Adrenal gland (tissue), 5 donors: ENCODE data around the gene CORO2B.

Experiments used
- POLR2A ChIP-seq, 2 donors: fragments of 450-650 bp; IDR thresholded peaks; one replicate each; pipeline ENCODE4 v1.6.1; 2017; ENCODE audit warnings: antibody characterized with exemption in 2 of 2, mild to moderate bottlenecking in 2 of 2, moderate library complexity in 1 of 2
- TF ChIP-seq, protein P1 (sequence below), 6 experiments: fragments of 450-650 bp in 4 of 6; fragments of 200-600 bp in 2 of 6; sonication (generic) in 1 of 6; IDR thresholded peaks; 1 replicate in 5 of 6; 2 replicates in 1 of 6; pipeline versions ENCODE4 v1.5.1 to v1.8.0; 2016 to 2021; ENCODE audit warnings: antibody characterized with exemption in 6 of 6, mild to moderate bottlenecking in 2 of 6, moderate library complexity in 1 of 6
- donor health status: DM: no; HTN: no; CAD: no.

- TF ChIP-seq, protein P1, sequence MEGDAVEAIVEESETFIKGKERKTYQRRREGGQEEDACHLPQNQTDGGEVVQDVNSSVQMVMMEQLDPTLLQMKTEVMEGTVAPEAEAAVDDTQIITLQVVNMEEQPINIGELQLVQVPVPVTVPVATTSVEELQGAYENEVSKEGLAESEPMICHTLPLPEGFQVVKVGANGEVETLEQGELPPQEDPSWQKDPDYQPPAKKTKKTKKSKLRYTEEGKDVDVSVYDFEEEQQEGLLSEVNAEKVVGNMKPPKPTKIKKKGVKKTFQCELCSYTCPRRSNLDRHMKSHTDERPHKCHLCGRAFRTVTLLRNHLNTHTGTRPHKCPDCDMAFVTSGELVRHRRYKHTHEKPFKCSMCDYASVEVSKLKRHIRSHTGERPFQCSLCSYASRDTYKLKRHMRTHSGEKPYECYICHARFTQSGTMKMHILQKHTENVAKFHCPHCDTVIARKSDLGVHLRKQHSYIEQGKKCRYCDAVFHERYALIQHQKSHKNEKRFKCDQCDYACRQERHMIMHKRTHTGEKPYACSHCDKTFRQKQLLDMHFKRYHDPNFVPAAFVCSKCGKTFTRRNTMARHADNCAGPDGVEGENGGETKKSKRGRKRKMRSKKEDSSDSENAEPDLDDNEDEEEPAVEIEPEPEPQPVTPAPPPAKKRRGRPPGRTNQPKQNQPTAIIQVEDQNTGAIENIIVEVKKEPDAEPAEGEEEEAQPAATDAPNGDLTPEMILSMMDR (IDR thresholded peaks at IDR 0.05), result no peak
- TF ChIP-seq POLR2A (IDR thresholded peaks at IDR 0.05), result no peak
Observed at GRCh38 chr15:68564173-68564572, 14.6 kb upstream of the CORO2B start.
